Activated naive CD4-positive, alpha-beta T cell treated with anti-CD3 and anti-CD28 coated beads for 36 hours (primary cell): ENCODE data around the gene ABHD15. TPM values are rescaled to one million over a fixed set of nuclear protein-coding genes. Genes with fewer than 3 reads are reported as not detected.

ENCODE experiments used
- CTCF ChIA-PET: fragments of 350-600 bp; sonication (Branson Sonifier 250); formaldehyde crosslinking; loops from one replicate; lab custom pipeline; 2021; ENCODE audit warnings: antibody characterized with exemption; lab: Charles Lee
- DNase-seq: peaks from one replicate; pipeline ENCODE4 v3.0.0-alpha.2; 2020
- H3K27ac Mint-ChIP-seq: one replicate; pipeline ENCODE4 v1.8.0; 2021; ENCODE audit warnings: mild to moderate bottlenecking, mixed read lengths
- H3K27me3 Mint-ChIP-seq: one replicate; pipeline ENCODE4 v1.8.0; 2021; ENCODE audit warnings: low read depth, mixed read lengths
- H3K36me3 Mint-ChIP-seq: one replicate; pipeline ENCODE4 v1.8.0; 2021; ENCODE audit warnings: low read depth, mixed read lengths
- H3K4me1 Mint-ChIP-seq: one replicate; pipeline ENCODE4 v1.8.0; 2021; ENCODE audit warnings: low read depth, mixed read lengths
- H3K4me3 Mint-ChIP-seq: one replicate; pipeline ENCODE4 v1.8.0; 2021; ENCODE audit warnings: mild to moderate bottlenecking, moderate library complexity, mixed read lengths
- H3K9me3 Mint-ChIP-seq: one replicate; pipeline ENCODE4 v1.8.0; 2021; ENCODE audit warnings: mixed read lengths
- intact Hi-C: fragments of 100-400 bp; cut with micrococcal nuclease; formaldehyde crosslinking; loops from one replicate; pipeline ENCODE4 v1.15.1; 2023
- total RNA-seq, 2 experiments: library from RNA; stranded (reverse); gene quantifications; one replicate each; pipeline ENCODE4 v1.2.3, GENCODE V29; 2021

Gene ABHD15
- 1 to 10 TPM; 3.7 to 4.0 TPM for total RNA-seq

GRCh38 chr17:29566473-29567303 lies at the start of gene ABHD15:
Gene ABHD15 (minus strand): TSS chr17:29567037. CDS start chr17:29566966, 71 bp downstream.
- peak; percentile 60 for DNase-seq
- no peaks in the 10 kb centered on the region for H3K27me3 Mint-ChIP-seq
- CTCF ChIA-PET = interaction anchor here (0.6 to 4.6 kb wide), 14 partner anchors 10 to 364 kb away, joined by 3 to 37 read pairs (median 4); partner anchors contain the start of gene SSH2
- H3K36me3 Mint-ChIP-seq = peaks cover 10% of the 10 kb centered on the region
- intact Hi-C loops = loop anchor here (1.0 to 10.0 kb wide), 6 partner anchors 49 to 842 kb away; partner anchors contain the start of genes NEK8, SSH2, TAOK1 and TLCD1
- peaks cover 12% of the 10 kb centered on the region for H3K4me1 Mint-ChIP-seq
- peak within 1 kb of the TSS; percentile 94 for H3K4me3 Mint-ChIP-seq
- H3K27ac Mint-ChIP-seq = peak within 1 kb of the TSS; percentile 88
- no peaks in the 10 kb centered on the region for H3K9me3 Mint-ChIP-seq

- DNase-seq = peak; percentile 83
- peaks cover 3% of the 10 kb centered on the region for H3K36me3 Mint-ChIP-seq
- H3K4me1 Mint-ChIP-seq = peaks cover 40% of the 10 kb centered on the region
These were observed 48.9 kb upstream of the ABHD15 start for GRCh38 chr17:29615492-29616299.

GRCh38 chr17:29615048-29615385 lies 48.2 kb upstream of the ABHD15 start:
- peak overlapping the region; percentile 81 for H3K4me3 Mint-ChIP-seq
- H3K27ac Mint-ChIP-seq = no peak overlapping the region
- peaks cover 9% of the 10 kb centered on the region for H3K27me3 Mint-ChIP-seq
- CTCF ChIA-PET = interaction anchor here (0.5 to 8.6 kb wide), 19 partner anchors 10 to 466 kb away, joined by 3 to 91 read pairs (median 3); partner anchors contain the start of genes ABHD15, ANKRD13B and SSH2
- H3K9me3 Mint-ChIP-seq = no peaks in the 10 kb centered on the region
- no peaks in the 10 kb centered on the region for H3K36me3 Mint-ChIP-seq
- peak; percentile 50 for DNase-seq
- peaks cover 40% of the 10 kb centered on the region for H3K4me1 Mint-ChIP-seq
- intact Hi-C loops = loop anchor here (1.0 to 5.0 kb wide), 4 partner anchors 9 to 322 kb away; partner anchors contain the start of genes ABHD15 and TAOK1

More at GRCh38 chr17:29615492-29616299, 48.9 kb upstream of the ABHD15 start:
- H3K4me3 Mint-ChIP-seq = peak overlapping the region; percentile 81
- no peak overlapping the region for H3K27ac Mint-ChIP-seq
- CTCF ChIA-PET = interaction anchor here (0.5 to 8.6 kb wide), 29 partner anchors 9 to 467 kb away, joined by 3 to 91 read pairs (median 3); partner anchors contain the start of genes ABHD15, ANKRD13B and SSH2
- peaks cover 9% of the 10 kb centered on the region for H3K27me3 Mint-ChIP-seq
- H3K9me3 Mint-ChIP-seq = no peaks in the 10 kb centered on the region
- intact Hi-C loops = loop anchor here (1.0 to 5.0 kb wide), 4 partner anchors 9 to 323 kb away; partner anchors contain the start of genes ABHD15 and TAOK1

- DNase-seq = no peak
- no peaks in the 10 kb centered on the region for H3K36me3 Mint-ChIP-seq
- no peak overlapping the region for H3K27ac Mint-ChIP-seq
- H3K4me1 Mint-ChIP-seq = peaks cover 40% of the 10 kb centered on the region
- peak overlapping the region; percentile 81 for H3K4me3 Mint-ChIP-seq
- CTCF ChIA-PET = interaction anchor here (0.8 to 8.6 kb wide), 14 partner anchors 9 to 316 kb away, joined by 3 to 91 read pairs (median 6); partner anchors contain the start of genes ABHD15, ANKRD13B and SSH2
- H3K27me3 Mint-ChIP-seq = peaks cover 9% of the 10 kb centered on the region
- no peaks in the 10 kb centered on the region for H3K9me3 Mint-ChIP-seq
- intact Hi-C loops = loop anchor here (1.0 to 5.0 kb wide), 5 partner anchors 10 to 467 kb away; partner anchors contain the start of genes ABHD15 and TAOK1
These were observed 47.7 kb upstream of the ABHD15 start for GRCh38 chr17:29614349-29615047.

GRCh38 chr17:29613856-29614255 lies 47.0 kb upstream of the ABHD15 start:
- H3K27me3 Mint-ChIP-seq = peaks cover 9% of the 10 kb centered on the region
- no peaks in the 10 kb centered on the region for H3K36me3 Mint-ChIP-seq
- H3K4me1 Mint-ChIP-seq = peaks cover 40% of the 10 kb centered on the region
- CTCF ChIA-PET = interaction anchor here (0.9 to 8.6 kb wide), 13 partner anchors 9 to 317 kb away, joined by 3 to 91 read pairs (median 5); partner anchors contain the start of genes ABHD15 and ANKRD13B
- peak overlapping the region; percentile 43 for H3K4me3 Mint-ChIP-seq
- intact Hi-C loops = loop anchor here (1.0 to 5.0 kb wide), 4 partner anchors 34 to 467 kb away; no protein-coding TSS in a partner anchor
- DNase-seq = no peak
- no peaks in the 10 kb centered on the region for H3K9me3 Mint-ChIP-seq
- no peak overlapping the region for H3K27ac Mint-ChIP-seq

- H3K36me3 Mint-ChIP-seq = no peaks in the 10 kb centered on the region
- intact Hi-C loops = loop anchor here (1.0 to 5.0 kb wide), 3 partner anchors 33 to 466 kb away; no protein-coding TSS in a partner anchor
- peaks cover 38% of the 10 kb centered on the region for H3K4me1 Mint-ChIP-seq
- no peaks in the 10 kb centered on the region for H3K9me3 Mint-ChIP-seq
- H3K4me3 Mint-ChIP-seq = peak overlapping the region; percentile 43
- H3K27ac Mint-ChIP-seq = no peak overlapping the region
- peak; percentile 97 for DNase-seq
- CTCF ChIA-PET = interaction anchor here (0.7 to 8.6 kb wide), 15 partner anchors 10 to 318 kb away, joined by 3 to 91 read pairs (median 4); partner anchors contain the start of gene ANKRD13B
- H3K27me3 Mint-ChIP-seq = peaks cover 9% of the 10 kb centered on the region
These were observed 46.6 kb upstream of the ABHD15 start for GRCh38 chr17:29613352-29613837.

GRCh38 chr17:29612404-29613280 lies 45.8 kb upstream of the ABHD15 start:
- Mint-ChIP-seq H3K27ac (no peak overlapping the region), H3K4me3 (peak overlapping the region; percentile 51), H3K9me3 (no peaks in the 10 kb centered on the region), H3K4me1 (peaks cover 37% of the 10 kb centered on the region), H3K36me3 (no peaks in the 10 kb centered on the region), H3K27me3 (peaks cover 9% of the 10 kb centered on the region)
- CTCF ChIA-PET = interaction anchor here (0.7 to 8.6 kb wide), 14 partner anchors 9 to 318 kb away, joined by 3 to 91 read pairs (median 4); partner anchors contain the start of gene ANKRD13B
- no peak for DNase-seq
- intact Hi-C loops = loop anchor here (1.0 to 5.0 kb wide), 3 partner anchors 32 to 465 kb away; no protein-coding TSS in a partner anchor

- peaks cover 9% of the 10 kb centered on the region for H3K27me3 Mint-ChIP-seq
- no peak overlapping the region for H3K27ac Mint-ChIP-seq
- H3K4me1 Mint-ChIP-seq = peaks cover 33% of the 10 kb centered on the region
- no peaks in the 10 kb centered on the region for H3K9me3 Mint-ChIP-seq
- DNase-seq = no peak
- H3K4me3 Mint-ChIP-seq = no peak overlapping the region
- CTCF ChIA-PET = interaction anchor here (3.3 to 8.6 kb wide), 2 partner anchors 19 to 33 kb away, joined by 28 to 91 read pairs; partner anchors contain the start of gene ANKRD13B
- intact Hi-C loops = loop anchor here (5.0 kb wide), 1 partner anchor 465 kb away; no protein-coding TSS in a partner anchor
- no peaks in the 10 kb centered on the region for H3K36me3 Mint-ChIP-seq
These were observed 45.2 kb upstream of the ABHD15 start for GRCh38 chr17:29612094-29612403.

- Mint-ChIP-seq H3K4me1 (peaks cover 28% of the 10 kb centered on the region), H3K36me3 (no peaks in the 10 kb centered on the region), H3K27ac (no peak overlapping the region), H3K27me3 (peaks cover 4% of the 10 kb centered on the region), H3K4me3 (no peak overlapping the region), H3K9me3 (no peaks in the 10 kb centered on the region)
- intact Hi-C loops = loop anchor here (5.0 kb wide), 1 partner anchor 464 kb away; no protein-coding TSS in a partner anchor
- CTCF ChIA-PET = interaction anchor here (3.3 to 8.6 kb wide), 2 partner anchors 19 to 32 kb away, joined by 28 to 91 read pairs; partner anchors contain the start of gene ANKRD13B
- DNase-seq = no peak
These were observed 44.7 kb upstream of the ABHD15 start for GRCh38 chr17:29611351-29612093.
